SK-N-SH (cell line): ENCODE data around the gene IL20. TPM values are rescaled to one million over a fixed set of nuclear protein-coding genes. Genes with fewer than 3 reads are reported as not detected.
A peak's percentile ranks its signal among the peaks of the same experiment; 100 is the strongest.

Experiments used
- CTCF ChIA-PET: fragments of 300-600, 350-600 bp; formaldehyde crosslinking; extraction: SDS; loops from one replicate; lab custom pipeline; 2021; lab: Yijun Ruan, JAX
- POLR2A ChIA-PET: fragments of 350-600 bp; sonication (Branson Sonifier 250); formaldehyde crosslinking; extraction: SDS; loops from one replicate; lab custom pipeline; 2020; ENCODE audit warnings: antibody characterized with exemption, inconsistent platforms; lab: Yijun Ruan, JAX
- DNase-seq: peaks from one replicate; pipeline ENCODE4 v3.0.0; 2012
- H2AFZ ChIP-seq: fragments of 200-600 bp; sonication (generic); 2 replicates; pipeline ENCODE4 v1.8.1; 2016; ENCODE audit warnings: antibody characterized with exemption, mild to moderate bottlenecking, low read depth
- H3F3A ChIP-seq: fragments of 200-600 bp; sonication (generic); replicated peaks from 2 replicates; pipeline ENCODE3; 2016; ENCODE audit warnings: antibody characterized with exemption, mild to moderate bottlenecking; ENCODE audit not compliant: insufficient read depth
- H3K27ac ChIP-seq, 2 experiments: fragments of 200-500 bp in 1 of 2; fragments of 200-600 bp in 1 of 2; sonication (Bioruptor generic) in 1 of 2; sonication (generic), shearing (Covaris generic) in 1 of 2; 2 replicates each; pipeline versions ENCODE4 v1.5.1 to v1.6.1; 2014 to 2016; ENCODE audit warnings: low read depth in 2 of 2, inconsistent platforms in 1 of 2, low read length in 1 of 2, mild to moderate bottlenecking in 1 of 2, mixed read lengths in 1 of 2
- H3K27me3 ChIP-seq: fragments of 200-600 bp; sonication (generic), shearing (Covaris generic); 2 replicates; pipeline ENCODE4 v1.6.1; 2016; ENCODE audit warnings: mixed run types; ENCODE audit not compliant: insufficient read depth
- H3K36me3 ChIP-seq, 2 experiments: fragments of 200-500 bp in 1 of 2; fragments of 200-600 bp in 1 of 2; sonication (Bioruptor generic) in 1 of 2; sonication (generic) in 1 of 2; replicated peaks in 1 of 2; 2 replicates each; pipeline versions ENCODE3 to v1.5.1; 2014 to 2016; ENCODE audit warnings: low read length in 1 of 2, mild to moderate bottlenecking in 1 of 2; ENCODE audit not compliant: insufficient read depth in 2 of 2, control insufficient read depth in 1 of 2
- H3K4me1 ChIP-seq, 2 experiments: fragments of 200-500 bp in 1 of 2; fragments of 200-600 bp in 1 of 2; sonication (Bioruptor generic) in 1 of 2; sonication (generic), shearing (Covaris generic) in 1 of 2; 2 replicates each; pipeline versions ENCODE4 v1.5.1 to v1.6.1; 2014 to 2016; ENCODE audit warnings: low read depth in 1 of 2, low read length in 1 of 2, mixed run types in 1 of 2; ENCODE audit not compliant: insufficient read depth in 2 of 2, control insufficient read depth in 1 of 2
- H3K4me2 ChIP-seq: fragments of 200-600 bp; sonication (generic), shearing (Covaris generic); 2 replicates; pipeline ENCODE4 v1.6.1; 2017; ENCODE audit warnings: mixed run types
- H3K4me3 ChIP-seq, 2 experiments: fragments of 200-500 bp in 1 of 2; fragments of 200-600 bp in 1 of 2; sonication (Bioruptor generic) in 1 of 2; sonication (generic), shearing (Covaris generic) in 1 of 2; 2 replicates each; pipeline versions ENCODE4 v1.5.1 to v1.8.1; 2014 to 2016; ENCODE audit warnings: low read depth in 2 of 2, inconsistent platforms in 1 of 2, low read length in 1 of 2, mild to moderate bottlenecking in 1 of 2, mixed read lengths in 1 of 2, moderate library complexity in 1 of 2
- H3K79me2 ChIP-seq: fragments of 200-600 bp; sonication (generic); 2 replicates; pipeline ENCODE4 v1.8.1; 2017; ENCODE audit warnings: mild to moderate bottlenecking; ENCODE audit not compliant: insufficient read depth
- H3K9ac ChIP-seq: fragments of 200-600 bp; sonication (generic); 2 replicates; pipeline ENCODE4 v1.6.1; 2017; ENCODE audit warnings: mixed run types
- H3K9me2 ChIP-seq: fragments of 200-600 bp; sonication (generic); 2 replicates; pipeline ENCODE4 v1.6.1; 2017; ENCODE audit warnings: mixed run types
- H3K9me3 ChIP-seq: fragments of 200-600 bp; sonication (generic); 2 replicates; pipeline ENCODE4 v1.6.1; 2017; ENCODE audit warnings: mixed run types, mild to moderate bottlenecking, moderate library complexity
- H4K20me1 ChIP-seq: fragments of 200-600 bp; sonication (generic); 2 replicates; pipeline ENCODE4 v1.6.1; 2017; ENCODE audit warnings: mild to moderate bottlenecking, mixed run types; ENCODE audit not compliant: insufficient read depth
- ELF1 ChIP-seq: IDR thresholded peaks from 2 replicates; pipeline ENCODE4 v1.4.0; 2012
- EP300 ChIP-seq, 2 experiments: IDR thresholded peaks; 2 replicates each; pipeline versions ENCODE4 v1.4.0 to v1.6.1; 2012; ENCODE audit warnings: borderline replicate concordance in 1 of 2, low read depth in 1 of 2, low read length in 1 of 2
- EZH2phosphoT487 ChIP-seq: fragments of 200-600 bp; sonication (generic); IDR thresholded peaks from 2 replicates; pipeline ENCODE4 v1.6.1; 2017; ENCODE audit warnings: low read depth, mixed run types, mild to moderate bottlenecking, antibody characterized with exemption, moderate library complexity, borderline replicate concordance
- FOSL2 ChIP-seq: IDR thresholded peaks from 2 replicates; pipeline ENCODE4 v1.4.0; 2012; ENCODE audit warnings: low read depth, mild to moderate bottlenecking, moderate library complexity, borderline replicate concordance
- FOXJ3 ChIP-seq: sonication (generic); formaldehyde crosslinking; IDR thresholded peaks from 2 replicates; pipeline ENCODE4 v1.5.1; 2020; ENCODE audit warnings: mild to moderate bottlenecking, missing genetic modification reagents
- GABPA ChIP-seq: IDR thresholded peaks from 2 replicates; pipeline ENCODE4 v1.4.0; 2012; ENCODE audit warnings: low read depth, mild to moderate bottlenecking
- GATA2 ChIP-seq: sonication (generic); formaldehyde crosslinking; IDR thresholded peaks from 2 replicates; pipeline ENCODE4 v1.5.0; 2020; ENCODE audit warnings: mild to moderate bottlenecking, missing genetic modification reagents
- JUND ChIP-seq: IDR thresholded peaks from 2 replicates; pipeline ENCODE4 v1.4.0; 2012
- MAX ChIP-seq: IDR thresholded peaks from 2 replicates; pipeline ENCODE4 v1.4.0; 2012; ENCODE audit warnings: low read depth
- MEF2A ChIP-seq: IDR thresholded peaks from 2 replicates; pipeline ENCODE4 v1.4.0; 2012; ENCODE audit warnings: low read depth, borderline replicate concordance
- NFIC ChIP-seq: IDR thresholded peaks from 2 replicates; pipeline ENCODE4 v1.4.0; 2012; ENCODE audit warnings: borderline replicate concordance
- PBX3 ChIP-seq: IDR thresholded peaks from 2 replicates; pipeline ENCODE4; 2012
- RAD21 ChIP-seq: IDR thresholded peaks from 2 replicates; pipeline ENCODE4 v1.6.1; 2012; ENCODE audit warnings: mild to moderate bottlenecking, low read length
- RFX5 ChIP-seq: IDR thresholded peaks from 2 replicates; pipeline ENCODE4 v1.6.1; 2012; ENCODE audit warnings: mild to moderate bottlenecking, improper control_type of control experiment, low read length
- RXRA ChIP-seq: IDR thresholded peaks from 2 replicates; pipeline ENCODE4 v1.4.0; 2012; ENCODE audit warnings: low read depth, mild to moderate bottlenecking, borderline replicate concordance
- TCF12 ChIP-seq: IDR thresholded peaks from 2 replicates; pipeline ENCODE4 v1.4.0; 2012
- YY1 ChIP-seq: IDR thresholded peaks from 2 replicates; pipeline ENCODE4 v1.4.0; 2012; ENCODE audit warnings: low read depth, mild to moderate bottlenecking
- WGBS: methylation state at CpG from one replicate; pipeline ENCODE4 v1.1.6; 2017; ENCODE audit warnings: low lambda C conversion rate; 5-methylcytosine and 5-hydroxymethylcytosine counted together
- polyA plus RNA-seq, 3 experiments: library from polyadenylated mRNA; depleted of rRNA; stranded (reverse); fragments of >200 nt; gene quantifications; 2 replicates each; pipeline ENCODE4 v1.2.3, GENCODE V29; 2012

Gene IL20
- polyA plus RNA-seq, 1 of the 3 experiments (the other 2 are of a cell fraction) = not detected

GRCh38 chr1:206898089-206898914 lies 32.9 kb downstream of the IL20 start:
- H3K9me2 ChIP-seq = no peaks in the 10 kb centered on the region
- ChIA-PET POLR2A (no interaction called here), CTCF (interaction anchor here (1.6 to 5.9 kb wide), 3 partner anchors 10 to 164 kb away, joined by 6 to 32 read pairs (median 10); no protein-coding TSS in a partner anchor)
- 67% methylated on average over 11 of the region's 11 CpGs for WGBS
- no peak for DNase-seq
- no peak overlapping the region for H3K9ac ChIP-seq
- H3K36me3 ChIP-seq = no peaks in the 10 kb centered on the region
- TF ChIP-seq FOXJ3 (CRISPR knock-in tag) (no peak), GATA2 (CRISPR knock-in tag) (no peak), EZH2phosphoT487 (no peak), MEF2A (peak; percentile 70; the same call in 1 of the 2 replicates), JUND (peak; percentile 74), RAD21 (no peak), PBX3 (peak; percentile 48), RXRA (peak; percentile 85), EP300 (IDR thresholded peaks at IDR 0.05; ENCODE audit: borderline replicate concordance in 1 of 2, low read depth in 1 of 2, low read length in 1 of 2) (peak in 1 of 2 experiments; percentile 39; a peak in 1 of 4 replicates), MAX (no peak), RFX5 (no peak), NFIC (peak; percentile 33; the same call in 1 of the 2 replicates), ELF1 (no peak), FOSL2 (peak; percentile 76), YY1 (peak; percentile 47; the same call in 1 of the 2 replicates), TCF12 (peak; percentile 37; the same call in 1 of the 2 replicates), GABPA (no peak)
- H3K79me2 ChIP-seq = no peaks in the 10 kb centered on the region
- H3K4me2 ChIP-seq = peak overlapping the region; percentile 32; the same call in 1 of the 2 replicates
- H3K27ac ChIP-seq = 0 out of 4 replicates have a peak overlapping the region, but pooled peaks of 1 of the 2 experiments have one; percentile 28
- no peaks in the 10 kb centered on the region for H3K27me3 ChIP-seq
- H4K20me1 ChIP-seq = no peaks in the 10 kb centered on the region
- peak overlapping the region; percentile 89; the same call in 1 of the 2 replicates for H2AFZ ChIP-seq
- no peaks in the 10 kb centered on the region for H3K4me1 ChIP-seq
- H3K4me3 ChIP-seq = no peak overlapping the region
- no peaks in the 10 kb centered on the region for H3K9me3 ChIP-seq
- H3F3A ChIP-seq = no peaks in the 10 kb centered on the region
